Left lung (tissue), 10 donors: Measurements from ENCODE around the gene PXMP2. TPM values are rescaled to one million over a fixed set of nuclear protein-coding genes. Genes with fewer than 3 reads are reported as not detected.
"Not testable (repeated sequence)": the region's sequence is repeated elsewhere in the genome, so short reads cannot be mapped to it uniquely, and the experiment has no call there.

Experiments
- ATAC-seq: fragments of 200-7000 bp; cut with Tn5 transposase; one replicate; pipeline ENCODE4 v1.9.1; 2020; ENCODE audit warnings: moderate library complexity
- DNase-seq, 4 donors: peaks; one replicate each; pipeline ENCODE4 v3.0.0-alpha.2; 2013 to 2020
- H3K27ac ChIP-seq, 2 donors: fragments of 200-600 bp; sonication (generic) in 1 of 2; one replicate each; pipeline versions ENCODE4 v1.5.0 to v1.8.0; 2020 to 2021
- H3K27me3 ChIP-seq, 2 donors: fragments of 200-600 bp; sonication (generic) in 1 of 2; one replicate each; pipeline versions ENCODE4 v1.5.0 to v1.8.0; 2020 to 2021
- H3K36me3 ChIP-seq, 2 donors: fragments of 200-600 bp; sonication (generic) in 1 of 2; one replicate each; pipeline versions ENCODE4 v1.5.0 to v1.8.0; 2020 to 2021
- H3K4me1 ChIP-seq, 2 donors: fragments of 200-600 bp; one replicate each; pipeline ENCODE4 v1.8.0; 2021
- H3K4me3 ChIP-seq, 2 donors: fragments of 200-600 bp; sonication (generic) in 1 of 2; one replicate each; pipeline versions ENCODE4 v1.5.0 to v1.8.0; 2020 to 2021; ENCODE audit warnings: mild to moderate bottlenecking in 1 of 2
- H3K9me3 ChIP-seq, 2 donors: fragments of 200-600 bp; sonication (generic) in 1 of 2; one replicate each; pipeline versions ENCODE4 v1.5.0 to v1.8.0; 2020 to 2021
- intact Hi-C, 2 donors: fragments of 100-400 bp; cut with DNase I; formaldehyde crosslinking; loops; one replicate each; pipeline versions ENCODE4 v1.11.2 to v1.14.2; 2022
- polyA plus RNA-seq, 6 donors: library from polyadenylated mRNA; unstranded; fragments of 120-200 nt; gene quantifications; one replicate each; pipeline ENCODE4 v1.2.1, GENCODE V29; 2013; ENCODE audit not compliant: insufficient read length in 6 of 6
- total RNA-seq, 2 donors: library from RNA; stranded (reverse); fragmentation: NEBNext Ultra II Directional; extraction: Animal tissue kit (Norgen Biotek cat#: 25700); gene quantifications; one replicate each; pipeline ENCODE4 v1.2.1, GENCODE V29; 2021
- TF ChIP-seq, protein P1 (sequence below), 2 donors: fragments of 200-600 bp; sonication (generic) in 1 of 2; IDR thresholded peaks; one replicate each; pipeline versions ENCODE4 v1.5.0 to v1.8.0; 2021; ENCODE audit warnings: antibody characterized with exemption in 2 of 2
- donor health status: DM: no; HTN: yes; CAD: no.
- donor health status: DM: no; HTN: no; CAD: no.

PXMP2 gene
- total and polyA plus RNA-seq, 8 donors = 16.6 to 57.1 (median 42.7) TPM

DNA sequence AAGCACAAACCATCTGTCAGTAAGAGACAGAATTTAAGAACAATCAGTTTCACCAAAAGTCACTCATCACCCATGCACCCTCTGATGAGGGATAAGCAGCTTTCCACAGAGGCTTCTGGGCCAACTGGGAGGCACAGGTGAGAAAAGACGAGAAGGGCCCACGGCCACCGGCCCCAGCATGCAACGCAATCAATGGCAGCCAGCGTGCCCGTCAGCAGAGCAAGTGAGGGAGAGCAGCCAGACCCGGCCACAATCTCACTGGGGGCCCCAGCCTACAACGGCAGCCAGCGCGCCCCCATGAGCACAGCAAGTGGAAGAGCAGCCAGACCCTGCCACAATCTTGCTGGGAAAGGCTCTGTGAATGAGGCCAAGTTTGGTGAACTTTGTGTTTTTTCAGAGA, 60.9 kb downstream of the PXMP2 start:
- DNase-seq (peak in 1 of 4 donors; percentile 54), ATAC-seq (no peak)
- H3K9me3 ChIP-seq = no peaks in the 10 kb centered on the region
- peaks cover 6 to 100% of the 10 kb centered on the region in 2 donors for H3K36me3 ChIP-seq
- H3K27ac ChIP-seq = no peak overlapping the region
- intact Hi-C loops = no loop called here
- H3K4me3 ChIP-seq = no peak overlapping the region
- no peaks in the 10 kb centered on the region for H3K27me3 ChIP-seq
- H3K4me1 ChIP-seq = no peaks in the 10 kb centered on the region
- TF ChIP-seq, protein P1, sequence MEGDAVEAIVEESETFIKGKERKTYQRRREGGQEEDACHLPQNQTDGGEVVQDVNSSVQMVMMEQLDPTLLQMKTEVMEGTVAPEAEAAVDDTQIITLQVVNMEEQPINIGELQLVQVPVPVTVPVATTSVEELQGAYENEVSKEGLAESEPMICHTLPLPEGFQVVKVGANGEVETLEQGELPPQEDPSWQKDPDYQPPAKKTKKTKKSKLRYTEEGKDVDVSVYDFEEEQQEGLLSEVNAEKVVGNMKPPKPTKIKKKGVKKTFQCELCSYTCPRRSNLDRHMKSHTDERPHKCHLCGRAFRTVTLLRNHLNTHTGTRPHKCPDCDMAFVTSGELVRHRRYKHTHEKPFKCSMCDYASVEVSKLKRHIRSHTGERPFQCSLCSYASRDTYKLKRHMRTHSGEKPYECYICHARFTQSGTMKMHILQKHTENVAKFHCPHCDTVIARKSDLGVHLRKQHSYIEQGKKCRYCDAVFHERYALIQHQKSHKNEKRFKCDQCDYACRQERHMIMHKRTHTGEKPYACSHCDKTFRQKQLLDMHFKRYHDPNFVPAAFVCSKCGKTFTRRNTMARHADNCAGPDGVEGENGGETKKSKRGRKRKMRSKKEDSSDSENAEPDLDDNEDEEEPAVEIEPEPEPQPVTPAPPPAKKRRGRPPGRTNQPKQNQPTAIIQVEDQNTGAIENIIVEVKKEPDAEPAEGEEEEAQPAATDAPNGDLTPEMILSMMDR (IDR thresholded peaks at IDR 0.05) = no peak

- peak in 1 of 4 donors; percentile 2 for DNase-seq
- intact Hi-C loops, H3K4me1 ChIP-seq, ATAC-seq, H3K27me3 ChIP-seq, H3K27ac ChIP-seq, H3K9me3 ChIP-seq, H3K4me3 ChIP-seq: not testable (repeated sequence)
- peaks cover 3 to 100% of the 10 kb centered on the region in 2 donors for H3K36me3 ChIP-seq
Measured at GRCh38 chr12:132753670-132754069, 66.3 kb downstream of the PXMP2 start.

- ATAC-seq = no peak
- peaks cover 0 to 4% of the 10 kb centered on the region in 2 donors for H3K4me1 ChIP-seq
- intact Hi-C loops = no loop called here
- no peak overlapping the region for H3K27ac ChIP-seq
- TF ChIP-seq, protein P1 (IDR thresholded peaks at IDR 0.05) = no peak
- no peaks in the 10 kb centered on the region for H3K27me3 ChIP-seq
- H3K9me3 ChIP-seq = no peaks in the 10 kb centered on the region
- H3K36me3 ChIP-seq = peaks cover 2 to 100% of the 10 kb centered on the region in 2 donors
- DNase-seq = peak in 1 of 4 donors; percentile 10
- H3K4me3 ChIP-seq = no peak overlapping the region
Measured at GRCh38 chr12:132754160-132754932, 67.0 kb downstream of the PXMP2 start.

Other genes starting within 250 kb of the PXMP2 start
- gene FBRSL1, start 197.4 kb upstream of the PXMP2 start, total RNA-seq = 10 to 100 TPM; 44.7 to 49.4 TPM
- gene FBRSL1, start 197.4 kb upstream of the PXMP2 start, polyA plus RNA-seq = 100 to 1,000 TPM in 2 of 6 donors, 10 to 100 TPM in 4; 58.7 to 113 (median 91.9) TPM
- 1 to 10 TPM in 1 of 2 donors, under 1 TPM in 1; 0.84 to 1.6 TPM for gene LRCOL1, start 77.0 kb upstream of the PXMP2 start, total RNA-seq
- gene LRCOL1, start 77.0 kb upstream of the PXMP2 start, polyA plus RNA-seq = 1 to 10 TPM in 5 of 6 donors, under 1 TPM in 1; 0.63 to 2.2 (median 1.4) TPM
- not detected for gene P2RX2, start 68.8 kb upstream of the PXMP2 start, total RNA-seq
- 10 to 100 TPM in 2 of 6 donors, 1 to 10 TPM in 4; 4.2 to 10.9 (median 5.3) TPM for gene P2RX2, start 68.8 kb upstream of the PXMP2 start, polyA plus RNA-seq
- 10 to 100 TPM; 29.2 to 32.7 TPM for gene POLE, start 245 bp upstream of the PXMP2 start, total RNA-seq
- gene POLE, start 245 bp upstream of the PXMP2 start, polyA plus RNA-seq = 10 to 100 TPM; 45.2 to 60.5 (median 56.8) TPM
- 10 to 100 TPM; 24.7 to 37.4 TPM for gene PGAM5, start 23.3 kb downstream of the PXMP2 start, total RNA-seq
- 10 to 100 TPM; 13.6 to 19.5 (median 16.3) TPM for gene PGAM5, start 23.3 kb downstream of the PXMP2 start, polyA plus RNA-seq
- gene ANKLE2, start 74.2 kb downstream of the PXMP2 start, total RNA-seq = 10 to 100 TPM; 59.3 to 84.9 TPM
- gene ANKLE2, start 74.2 kb downstream of the PXMP2 start, polyA plus RNA-seq = 10 to 100 TPM; 70.9 to 83.9 (median 78.1) TPM
- 10 to 100 TPM; 81.0 to 82.6 TPM for gene GOLGA3, start 141.3 kb downstream of the PXMP2 start, total RNA-seq
- gene GOLGA3, start 141.3 kb downstream of the PXMP2 start, polyA plus RNA-seq = 10 to 100 TPM; 40.6 to 54.6 (median 42.3) TPM
- 10 to 100 TPM; 42.2 to 62.6 TPM for gene CHFR, start 200.0 kb downstream of the PXMP2 start, total RNA-seq
- gene CHFR, start 200.0 kb downstream of the PXMP2 start, polyA plus RNA-seq = 10 to 100 TPM; 21.0 to 34.3 (median 24.5) TPM